HUES48 (cell line): ENCODE results near the gene HBA2.
"Not testable (repeated sequence)": the region's sequence is repeated elsewhere in the genome, so short reads cannot be mapped to it uniquely, and the experiment has no call there.

Source experiments
- H3K27ac ChIP-seq: one replicate; pipeline ENCODE4 v1.7.0; 2013; ENCODE audit warnings: low read depth, low read length, inconsistent platforms
- H3K27me3 ChIP-seq: 2 replicates; pipeline ENCODE4 v1.6.1; 2013; ENCODE audit warnings: mild to moderate bottlenecking, low read length; ENCODE audit not compliant: control insufficient read depth, insufficient read depth
- H3K36me3 ChIP-seq: 2 replicates; pipeline ENCODE4 v1.6.1; 2013; ENCODE audit warnings: low read length; ENCODE audit not compliant: control insufficient read depth, insufficient read depth
- H3K4me1 ChIP-seq: 2 replicates; pipeline ENCODE4 v1.6.1; 2013; ENCODE audit warnings: mild to moderate bottlenecking, low read length; ENCODE audit not compliant: control insufficient read depth, insufficient read depth
- H3K4me3 ChIP-seq: 2 replicates; pipeline ENCODE4 v1.5.1; 2013; ENCODE audit warnings: mild to moderate bottlenecking, low read depth, low read length
- H3K9ac ChIP-seq: 2 replicates; pipeline ENCODE4 v1.6.1; 2013; ENCODE audit warnings: mild to moderate bottlenecking, low read depth, low read length, moderate library complexity
- H3K9me3 ChIP-seq: 2 replicates; pipeline ENCODE4 v1.6.1; 2013; ENCODE audit warnings: low read length; ENCODE audit not compliant: control insufficient read depth, insufficient read depth

The HBA2 gene

DNA sequence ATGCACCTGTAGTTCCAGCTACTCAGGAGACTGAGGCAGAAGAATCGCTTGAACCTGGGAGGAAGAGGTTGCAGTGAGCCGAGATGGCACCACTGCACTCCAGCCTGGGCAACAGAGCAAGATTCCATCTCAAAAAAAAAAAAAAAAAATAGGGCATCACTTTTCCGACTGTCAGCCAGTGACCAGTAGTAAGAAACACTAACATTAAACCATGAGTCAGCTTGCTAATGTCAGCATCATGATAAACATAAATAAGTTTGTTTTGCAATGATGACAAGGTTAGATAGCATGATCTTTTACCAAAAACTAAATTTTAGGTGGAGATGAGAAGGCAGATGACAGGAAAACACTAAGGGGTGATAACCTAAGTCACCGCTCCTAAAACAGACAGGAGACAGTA is 36.7 kb downstream of the HBA2 start:
- peaks cover 91% of the 10 kb centered on the region for H3K36me3 ChIP-seq
- not testable (repeated sequence) for H3K9me3 ChIP-seq

DNA sequence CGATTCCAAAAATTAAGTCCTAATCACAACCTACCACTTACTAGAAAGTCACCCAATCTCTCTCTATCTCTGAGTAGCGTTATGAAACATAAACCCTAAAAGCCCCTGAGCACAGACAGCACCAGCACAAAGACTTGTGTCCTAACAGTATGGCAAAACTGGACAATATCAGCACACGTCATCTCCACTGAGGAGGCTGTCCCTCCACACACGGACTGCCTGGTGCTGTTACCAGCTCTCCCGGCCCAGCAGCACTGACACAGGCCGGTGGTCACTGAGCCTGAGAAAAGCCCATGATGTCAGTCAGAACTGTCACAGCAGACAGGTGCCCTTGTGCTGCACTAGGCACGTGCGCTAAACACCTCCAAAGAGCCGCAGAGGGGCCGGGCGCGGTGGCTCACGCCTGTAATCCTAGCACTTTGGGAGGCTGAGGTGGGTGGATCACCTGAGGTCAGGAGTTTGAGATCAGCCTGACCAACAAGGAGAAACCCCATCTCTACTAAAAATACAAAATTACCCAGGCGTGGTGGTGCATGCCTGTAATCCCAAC is 39.0 kb downstream of the HBA2 start:
- not testable (repeated sequence) for H3K4me3 ChIP-seq, H3K27me3 ChIP-seq, H3K9ac ChIP-seq, H3K4me1 ChIP-seq, H3K27ac ChIP-seq, H3K9me3 ChIP-seq
- peaks cover 90% of the 10 kb centered on the region for H3K36me3 ChIP-seq

More for the DNA sequence above, 36.7 kb downstream of the HBA2 start:
- H3K9ac ChIP-seq, H3K4me1 ChIP-seq, H3K27me3 ChIP-seq, H3K27ac ChIP-seq, H3K4me3 ChIP-seq: not testable (repeated sequence)

DNA sequence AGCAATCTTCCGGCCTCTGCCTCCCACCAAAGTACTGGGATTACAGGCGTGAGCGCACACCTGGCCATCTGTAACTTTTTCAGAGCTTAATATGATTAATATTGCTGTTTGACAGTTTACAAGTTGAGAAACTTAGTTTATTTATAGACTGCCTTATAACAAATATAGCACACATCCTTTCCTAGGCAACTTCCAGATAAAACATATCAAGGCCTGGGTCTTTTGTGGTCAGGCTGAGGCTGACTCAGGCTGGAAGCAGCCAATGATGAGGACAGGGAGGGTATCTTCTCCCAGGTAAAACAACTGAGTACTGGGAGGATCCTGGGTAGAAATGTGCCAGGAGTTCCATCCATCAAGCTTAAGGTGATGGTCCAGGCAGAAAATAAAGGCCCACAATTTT is 40.3 kb downstream of the HBA2 start:
- no peak overlapping the region for H3K9ac ChIP-seq
- H3K27ac ChIP-seq: no peak overlapping the region
- peaks cover 89% of the 10 kb centered on the region for H3K36me3 ChIP-seq
- no peaks in the 10 kb centered on the region for H3K27me3 ChIP-seq
- H3K4me1 ChIP-seq: no peaks in the 10 kb centered on the region
- no peak overlapping the region for H3K4me3 ChIP-seq
- H3K9me3 ChIP-seq: no peaks in the 10 kb centered on the region

DNA sequence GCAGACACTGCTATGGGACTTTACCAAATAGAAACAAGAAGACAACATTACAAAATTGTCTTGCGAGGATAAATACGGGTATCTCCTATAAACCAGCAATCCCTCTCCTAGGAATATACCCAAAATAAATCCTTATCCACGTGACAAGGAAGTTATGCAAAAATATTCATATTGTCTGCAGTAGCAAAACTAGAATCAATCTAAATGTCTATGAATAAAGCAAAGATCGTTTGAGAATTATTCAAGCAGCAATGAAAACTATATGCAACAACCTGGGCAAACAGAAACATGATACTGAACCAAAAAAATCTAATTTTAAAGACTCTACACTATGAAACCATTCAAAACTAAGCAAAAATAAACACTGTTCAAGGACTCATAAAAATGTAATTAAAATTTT is 47.3 kb downstream of the HBA2 start:
- H3K9ac ChIP-seq: no peak overlapping the region
- H3K27ac ChIP-seq: no peak overlapping the region
- H3K36me3 ChIP-seq: peaks cover 87% of the 10 kb centered on the region
- no peak overlapping the region for H3K4me3 ChIP-seq
- H3K4me1 ChIP-seq: no peaks in the 10 kb centered on the region
- H3K9me3 ChIP-seq: no peaks in the 10 kb centered on the region
- H3K27me3 ChIP-seq: no peaks in the 10 kb centered on the region
